Liver (tissue), 9 donors: ENCODE measurements around the gene GRID1. TPM values are rescaled to one million over a fixed set of nuclear protein-coding genes. Genes with fewer than 3 reads are reported as not detected.
"Not testable (repeated sequence)": the region's sequence is repeated elsewhere in the genome, so short reads cannot be mapped to it uniquely, and the experiment has no call there.

Experiments used
- DNase-seq: peaks from one replicate; pipeline ENCODE4 v3.0.0-alpha.2; 2017; ENCODE audit warnings: low spot score
- H3K27ac ChIP-seq, 2 donors: one replicate each; pipeline ENCODE4 v1.7.0; 2013; ENCODE audit warnings: inconsistent platforms in 2 of 2, low read length in 2 of 2, control low read depth in 1 of 2, low read depth in 1 of 2, mild to moderate bottlenecking in 1 of 2
- H3K27me3 ChIP-seq, 4 donors: one replicate each; pipeline versions ENCODE4 v1.6.1 to v1.7.0; 2013; ENCODE audit warnings: low read length in 3 of 4, inconsistent platforms in 1 of 4, mild to moderate bottlenecking in 1 of 4, moderate library complexity in 1 of 4; ENCODE audit not compliant: control insufficient read depth in 4 of 4, insufficient read depth in 4 of 4
- H3K36me3 ChIP-seq, 4 donors: one replicate each; pipeline versions ENCODE4 v1.6.1 to v1.7.0; 2013; ENCODE audit warnings: low read length in 3 of 4, mild to moderate bottlenecking in 3 of 4, low read depth in 1 of 4, moderate library complexity in 1 of 4; ENCODE audit not compliant: control insufficient read depth in 4 of 4, insufficient read depth in 3 of 4
- H3K4me1 ChIP-seq, 4 donors: one replicate each; pipeline versions ENCODE4 v1.6.1 to v1.7.0; 2013; ENCODE audit warnings: low read length in 3 of 4, mild to moderate bottlenecking in 3 of 4, moderate library complexity in 1 of 4; ENCODE audit not compliant: control insufficient read depth in 4 of 4, insufficient read depth in 4 of 4
- H3K4me3 ChIP-seq, 3 donors: one replicate each; pipeline versions ENCODE4 v1.6.1 to v1.7.0; 2013; ENCODE audit warnings: low read length in 3 of 3, control low read depth in 1 of 3, low read depth in 1 of 3, mild to moderate bottlenecking in 1 of 3
- H3K9ac ChIP-seq, 2 donors: one replicate each; pipeline ENCODE4 v1.7.0; 2013; ENCODE audit warnings: low read length in 2 of 2, mild to moderate bottlenecking in 2 of 2, moderate library complexity in 2 of 2, control low read depth in 1 of 2, low read depth in 1 of 2
- H3K9me3 ChIP-seq, 4 donors: one replicate each; pipeline versions ENCODE4 v1.6.1 to v1.7.0; 2013; ENCODE audit warnings: low read length in 3 of 4; ENCODE audit not compliant: control insufficient read depth in 4 of 4
- ATF3 ChIP-seq: IDR thresholded peaks from 2 replicates; pipeline ENCODE4 v1.6.1; 2016; ENCODE audit warnings: antibody characterized with exemption
- EGR1 ChIP-seq, 2 donors: IDR thresholded peaks; 2 replicates each; pipeline ENCODE4 v1.6.1; 2016 to 2018; ENCODE audit warnings: antibody characterized with exemption in 2 of 2, low read depth in 2 of 2
- FOXA1 ChIP-seq: IDR thresholded peaks from 2 replicates; pipeline ENCODE4 v1.6.1; 2016; ENCODE audit warnings: antibody characterized with exemption
- FOXA2 ChIP-seq: IDR thresholded peaks from 2 replicates; pipeline ENCODE4 v1.6.1; 2016; ENCODE audit warnings: antibody characterized with exemption
- GABPA ChIP-seq, 2 donors: IDR thresholded peaks in 1 of 2; conservative IDR thresholded peaks in 1 of 2; 2 replicates each; pipeline ENCODE4 v1.6.1; 2016; ENCODE audit warnings: antibody characterized with exemption in 2 of 2, mild to moderate bottlenecking in 1 of 2, moderate library complexity in 1 of 2
- JUND ChIP-seq, 2 donors: IDR thresholded peaks; 2 replicates each; pipeline ENCODE4 v1.6.1; 2016; ENCODE audit warnings: antibody characterized with exemption in 2 of 2
- MAX ChIP-seq: IDR thresholded peaks from 2 replicates; pipeline ENCODE4 v1.6.1; 2016; ENCODE audit warnings: antibody characterized with exemption
- NR2F2 ChIP-seq: IDR thresholded peaks from 2 replicates; pipeline ENCODE4 v1.6.1; 2016; ENCODE audit warnings: antibody characterized with exemption
- RAD21 ChIP-seq, 2 donors: IDR thresholded peaks; 2 replicates each; pipeline ENCODE4 v1.6.1; 2016; ENCODE audit warnings: antibody characterized with exemption in 2 of 2, mild to moderate bottlenecking in 2 of 2
- REST ChIP-seq: IDR thresholded peaks from 2 replicates; pipeline ENCODE4 v1.6.1; 2016; ENCODE audit warnings: antibody characterized with exemption, mild to moderate bottlenecking
- RXRA ChIP-seq, 2 donors: IDR thresholded peaks; 2 replicates each; pipeline ENCODE4 v1.6.1; 2017 to 2018; ENCODE audit warnings: antibody characterized with exemption in 2 of 2, mild to moderate bottlenecking in 1 of 2
- SP1 ChIP-seq: IDR thresholded peaks from 2 replicates; pipeline ENCODE4 v1.6.1; 2018; ENCODE audit warnings: antibody characterized with exemption, mild to moderate bottlenecking
- TAF1 ChIP-seq: conservative IDR thresholded peaks from 2 replicates; pipeline ENCODE4 v1.6.1; 2016; ENCODE audit warnings: antibody characterized with exemption, mild to moderate bottlenecking
- YY1 ChIP-seq: IDR thresholded peaks from 2 replicates; pipeline ENCODE4 v1.6.1; 2016; ENCODE audit warnings: antibody characterized with exemption, mild to moderate bottlenecking
- ZBTB33 ChIP-seq: IDR thresholded peaks from 2 replicates; pipeline ENCODE4 v1.6.1; 2016; ENCODE audit warnings: antibody characterized with exemption
- WGBS: extraction: QIAGEN DNeasy Blood & Tissue Kit; methylation state at CpG from one replicate; pipeline ENCODE4 v1.1.7; 2013; 5-methylcytosine and 5-hydroxymethylcytosine counted together
- polyA plus RNA-seq, 2 donors: library from polyadenylated mRNA; stranded (reverse) in 1 of 2; unstranded in 1 of 2; fragments of 200-250 nt in 1 of 2; fragments of >200 nt in 1 of 2; fragmentation: Nextera tagmentation in 1 of 2; extraction: Ambion mirVana in 1 of 2; gene quantifications; one replicate each; pipeline versions ENCODE4 v1.2.1 to v1.2.3, GENCODE V29; 2013 to 2015
- total RNA-seq, 2 donors: library from RNA; depleted of rRNA; stranded (reverse); fragments of >200 nt; gene quantifications; one replicate each; pipeline ENCODE4 v1.2.3, GENCODE V29; 2014
- TF ChIP-seq, protein P1 (sequence below): fragments of 150-350 bp; IDR thresholded peaks from 2 replicates; pipeline ENCODE4 v1.5.1; 2017; ENCODE audit warnings: improper control_type of control experiment, low read depth, low read length; ENCODE audit not compliant: missing input control
- donor health status: healthy.
- donor health status: healthy.
- donor health status: healthy.
- donor health status: healthy.
- donor health status: healthy.

The GRID1 gene
- total and polyA plus RNA-seq, 4 donors, result 0.09 to 0.17 (median 0.14) TPM; not detected in 1

- DNase-seq, result no peak
- 91% methylated on average over 1 of the region's 1 CpG for WGBS
- H3K4me1 ChIP-seq, result no peaks in the 10 kb centered on the region
- no peaks in the 10 kb centered on the region for H3K36me3 ChIP-seq
- H3K27ac ChIP-seq, result no peak overlapping the region
- H3K9me3 ChIP-seq, result no peaks in the 10 kb centered on the region
- no peak overlapping the region for H3K4me3 ChIP-seq
- TF ChIP-seq ATF3, result no peak
- TF ChIP-seq TAF1, result no peak
- TF ChIP-seq RAD21 (IDR thresholded peaks at IDR 0.05), result no peak
- no peak for TF ChIP-seq FOXA1
- no peak for TF ChIP-seq EGR1 (IDR thresholded peaks at IDR 0.05; ENCODE audit: low read depth in 2 of 2)
- no peak for TF ChIP-seq NR2F2
- TF ChIP-seq, protein P1, sequence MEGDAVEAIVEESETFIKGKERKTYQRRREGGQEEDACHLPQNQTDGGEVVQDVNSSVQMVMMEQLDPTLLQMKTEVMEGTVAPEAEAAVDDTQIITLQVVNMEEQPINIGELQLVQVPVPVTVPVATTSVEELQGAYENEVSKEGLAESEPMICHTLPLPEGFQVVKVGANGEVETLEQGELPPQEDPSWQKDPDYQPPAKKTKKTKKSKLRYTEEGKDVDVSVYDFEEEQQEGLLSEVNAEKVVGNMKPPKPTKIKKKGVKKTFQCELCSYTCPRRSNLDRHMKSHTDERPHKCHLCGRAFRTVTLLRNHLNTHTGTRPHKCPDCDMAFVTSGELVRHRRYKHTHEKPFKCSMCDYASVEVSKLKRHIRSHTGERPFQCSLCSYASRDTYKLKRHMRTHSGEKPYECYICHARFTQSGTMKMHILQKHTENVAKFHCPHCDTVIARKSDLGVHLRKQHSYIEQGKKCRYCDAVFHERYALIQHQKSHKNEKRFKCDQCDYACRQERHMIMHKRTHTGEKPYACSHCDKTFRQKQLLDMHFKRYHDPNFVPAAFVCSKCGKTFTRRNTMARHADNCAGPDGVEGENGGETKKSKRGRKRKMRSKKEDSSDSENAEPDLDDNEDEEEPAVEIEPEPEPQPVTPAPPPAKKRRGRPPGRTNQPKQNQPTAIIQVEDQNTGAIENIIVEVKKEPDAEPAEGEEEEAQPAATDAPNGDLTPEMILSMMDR, result no peak
- no peak overlapping the region for H3K9ac ChIP-seq
- no peaks in the 10 kb centered on the region for H3K27me3 ChIP-seq
These were observed 331.9 kb downstream of the GRID1 start for GRCh38 chr10:86034710-86035109.

GRCh38 chr10:86033581-86033980 lies 333.0 kb downstream of the GRID1 start:
- TF ChIP-seq SP1 (no peak), RAD21 (IDR thresholded peaks at IDR 0.05) (no peak), NR2F2 (no peak), GABPA (IDR thresholded peaks at IDR 0.05 in 1 of 2, conservative IDR thresholded peaks at IDR 0.05 in 1 of 2) (no peak), FOXA2 (no peak), EGR1 (IDR thresholded peaks at IDR 0.05; ENCODE audit: low read depth in 2 of 2) (no peak), MAX (no peak), JUND (IDR thresholded peaks at IDR 0.05) (no peak), REST (no peak), YY1 (no peak), TAF1 (no peak), RXRA (IDR thresholded peaks at IDR 0.05) (no peak), ZBTB33 (no peak)
- Histone ChIP-seq H3K4me3 (no peak overlapping the region), H3K27ac (no peak overlapping the region), H3K9ac (no peak overlapping the region), H3K4me1 (no peaks in the 10 kb centered on the region), H3K27me3 (no peaks in the 10 kb centered on the region), H3K9me3 (no peaks in the 10 kb centered on the region), H3K36me3 (no peaks in the 10 kb centered on the region)
- WGBS, result 95% methylated on average over 1 of the region's 1 CpG
- DNase-seq, result no peak

- WGBS, result 96% methylated on average over 8 of the region's 8 CpGs
- H3K9me3 ChIP-seq, H3K36me3 ChIP-seq, H3K4me3 ChIP-seq, H3K9ac ChIP-seq, DNase-seq, H3K4me1 ChIP-seq, H3K27me3 ChIP-seq, H3K27ac ChIP-seq: not testable (repeated sequence)
These were observed 334.5 kb downstream of the GRID1 start for GRCh38 chr10:86032087-86032486.
